SK-N-SH treated with all-trans-retinoic acid at 6 μM for 48 hours (cell line): ENCODE measurements around the gene FER.

ENCODE experiments used
- BACH2 ChIP-seq: fragments of 250-450 bp; sonication (Bioruptor Pico); IDR thresholded peaks from 2 replicates; pipeline ENCODE4 v1.9.0; 2021; ENCODE audit warnings: mild to moderate bottlenecking, borderline replicate concordance
- ESRRG ChIP-seq: fragments of 250-450 bp; sonication (Bioruptor Pico); IDR thresholded peaks from 2 replicates; pipeline ENCODE4 v1.6.1; 2021; ENCODE audit warnings: mild to moderate bottlenecking
- GLIS3 ChIP-seq: fragments of 250-450 bp; sonication (Bioruptor Pico); IDR thresholded peaks from 2 replicates; pipeline ENCODE4 v1.5.0; 2020; ENCODE audit warnings: mild to moderate bottlenecking, moderate library complexity
- TCF4 ChIP-seq: fragments of 250-450 bp; sonication (Bioruptor Pico); IDR thresholded peaks from 2 replicates; pipeline ENCODE4 v1.8.0; 2021; ENCODE audit warnings: mild to moderate bottlenecking, moderate library complexity, borderline replicate concordance
- ZFP3 ChIP-seq: fragments of 250-450 bp; sonication (Bioruptor Pico); IDR thresholded peaks from 2 replicates; pipeline ENCODE4 v1.5.0; 2020; ENCODE audit warnings: mild to moderate bottlenecking, moderate library complexity
- ZNF70 ChIP-seq: fragments of 450-650 bp; formaldehyde crosslinking; IDR thresholded peaks from 2 replicates; pipeline ENCODE4 v1.5.0; 2020; ENCODE audit warnings: mild to moderate bottlenecking, moderate library complexity

- TF ChIP-seq GLIS3 (CRISPR knock-in tag) (no peak), BACH2 (no peak), ZFP3 (CRISPR knock-in tag) (no peak), TCF4 (CRISPR knock-in tag) (no peak), ESRRG (CRISPR knock-in tag) (no peak), ZNF70 (CRISPR knock-in tag) (no peak)
These were observed 415.6 kb downstream of the FER start for GRCh38 chr5:109163336-109163735.
